NOMO-1 treated with dmso at 0.1 percent for 144 hours (cell line): ENCODE data around the gene SASS6.

Source experiments
- DNase-seq: peaks from one replicate; lab custom pipeline; 2025; ENCODE audit not compliant: unreplicated experiment; lab: John Stamatoyannopoulos, UW

SASS6 gene

GRCh38 chr1:100132566-100133477 lies at the start of gene SASS6, which contains the start of gene TRMT13:
Gene SASS6 (minus strand): TSS chr1:100132930. CDS start chr1:100132814, 116 bp downstream.
Gene TRMT13 (plus strand): TSS chr1:100133163. CDS start chr1:100133169, 6 bp downstream.
- DNase-seq, result peak; percentile 99

DNA sequence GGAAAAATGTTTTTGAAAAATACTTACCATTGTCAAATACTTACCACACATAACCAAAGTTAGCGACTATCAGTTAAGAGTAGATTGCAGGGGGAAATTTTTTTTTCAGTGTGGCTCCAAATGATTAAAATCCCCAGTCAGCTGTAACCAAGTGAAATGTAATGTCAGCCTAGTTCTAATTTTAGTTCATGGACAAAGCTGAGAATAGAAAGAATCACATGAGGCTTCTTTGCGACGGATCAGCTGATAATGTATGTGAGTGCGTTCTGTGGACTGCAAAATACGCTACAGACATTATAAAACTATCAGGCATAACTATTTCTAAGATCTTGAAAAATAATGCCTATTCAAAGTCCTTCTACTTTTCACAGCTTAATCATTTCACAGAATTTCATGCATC lies 45.4 kb upstream of the SASS6 start, which contains the start of gene LRRC39:
TSS of gene LRRC39 (minus strand) at position 166 of the 400 bp plus-strand sequence. CDS start 9,740 bp downstream, outside the sequence.
- no peak for DNase-seq

DNA sequence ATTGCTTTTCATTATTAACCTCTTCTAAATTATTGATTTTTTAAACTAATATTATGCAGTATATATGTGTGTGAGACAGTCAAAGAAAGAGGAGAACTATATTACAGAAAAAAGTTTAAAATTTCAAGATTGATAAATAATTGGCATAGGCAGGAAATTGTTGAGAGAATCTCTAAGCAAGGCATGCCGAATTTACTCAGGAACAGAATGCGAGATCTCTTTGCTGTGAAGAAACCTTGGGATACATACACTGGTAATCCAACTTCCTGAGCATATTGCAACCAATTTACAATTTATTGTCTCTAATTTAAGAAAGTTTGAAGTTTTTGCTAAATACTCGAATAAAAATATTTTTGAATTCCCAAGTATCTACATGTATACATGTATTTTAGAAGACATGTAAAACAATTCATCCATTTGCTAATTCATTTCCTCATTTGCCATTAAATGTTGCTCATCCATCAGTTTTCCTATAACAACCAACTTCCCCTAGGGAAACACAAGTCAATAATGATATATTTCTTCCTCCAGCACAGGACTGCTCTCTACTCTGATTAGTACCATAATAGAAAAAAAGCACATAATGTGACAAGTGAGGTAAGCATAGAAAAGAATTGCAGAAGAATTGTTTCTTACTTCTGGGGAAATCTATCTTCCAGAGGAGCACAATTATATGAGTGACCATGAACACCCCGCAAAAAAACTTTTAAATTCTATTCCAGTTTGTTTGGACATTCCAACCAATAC lies 44.7 kb upstream of the SASS6 start:
- no peak for DNase-seq

- DNase-seq, result no peak
Observed at GRCh38 chr1:100168051-100168450, 35.3 kb upstream of the SASS6 start.

DNA sequence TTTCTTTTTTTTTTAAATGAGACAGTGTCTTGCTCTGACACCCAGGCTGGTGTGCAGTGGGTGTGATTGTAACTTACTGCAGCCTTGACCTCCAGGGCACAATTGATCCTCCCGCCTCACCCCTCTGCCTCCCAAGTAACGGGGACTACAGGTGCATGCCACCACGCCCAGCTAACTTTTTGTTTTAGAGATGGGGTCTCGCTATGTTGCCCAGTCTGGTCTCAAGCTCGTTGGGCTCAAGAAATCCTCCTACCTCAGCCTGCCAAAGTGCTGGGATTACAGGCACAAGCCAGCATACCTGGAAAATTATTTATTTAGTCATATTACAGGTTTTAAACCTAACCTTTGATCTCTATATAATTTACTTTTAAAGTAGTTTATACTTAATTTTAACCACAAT lies 32.0 kb upstream of the SASS6 start:
- no peak for DNase-seq

DNA sequence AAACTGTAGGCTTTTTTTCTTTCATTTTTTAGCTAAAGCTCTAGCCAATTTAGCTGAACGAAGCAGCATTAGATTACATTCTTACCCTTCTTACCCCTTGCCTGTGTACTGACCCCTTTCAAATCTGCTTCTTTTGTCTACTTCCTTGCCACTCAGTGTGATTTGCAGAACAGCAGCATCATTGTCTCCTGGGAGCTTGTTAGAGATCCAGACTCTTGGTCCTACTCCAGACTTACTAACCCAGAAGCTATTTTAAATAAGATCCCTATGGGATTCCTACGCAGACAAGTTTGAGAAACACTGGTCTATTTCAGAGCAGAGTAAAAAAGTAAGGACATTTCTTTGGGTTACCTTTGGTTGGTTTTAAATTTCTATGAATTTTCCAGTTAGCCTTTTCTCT lies 31.5 kb upstream of the SASS6 start:
- DNase-seq, result no peak

DNA sequence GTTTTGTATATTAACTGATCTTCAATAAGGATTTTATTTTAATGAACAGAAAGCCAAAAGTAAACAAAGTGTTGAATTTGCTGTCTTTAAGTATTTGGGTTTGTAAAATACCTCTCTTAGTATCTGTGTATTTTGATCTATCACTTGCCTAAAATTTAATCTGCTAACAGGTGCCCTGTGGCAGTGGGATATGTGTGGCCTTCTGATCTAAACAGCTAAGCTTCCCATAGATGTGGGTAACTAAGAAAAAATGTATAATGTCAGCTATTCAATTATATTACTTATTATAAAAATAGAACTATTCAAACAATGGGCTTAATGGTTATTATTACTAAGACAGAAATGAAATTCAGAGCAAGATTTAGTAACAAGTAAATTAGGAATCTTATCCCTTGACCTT lies 30.2 kb upstream of the SASS6 start:
- DNase-seq, result no peak

- DNase-seq, result peak; percentile 9
Observed at GRCh38 chr1:100152271-100152670, 19.5 kb upstream of the SASS6 start.

GRCh38 chr1:100151679-100152078 lies 18.9 kb upstream of the SASS6 start:
- no peak for DNase-seq

DNA sequence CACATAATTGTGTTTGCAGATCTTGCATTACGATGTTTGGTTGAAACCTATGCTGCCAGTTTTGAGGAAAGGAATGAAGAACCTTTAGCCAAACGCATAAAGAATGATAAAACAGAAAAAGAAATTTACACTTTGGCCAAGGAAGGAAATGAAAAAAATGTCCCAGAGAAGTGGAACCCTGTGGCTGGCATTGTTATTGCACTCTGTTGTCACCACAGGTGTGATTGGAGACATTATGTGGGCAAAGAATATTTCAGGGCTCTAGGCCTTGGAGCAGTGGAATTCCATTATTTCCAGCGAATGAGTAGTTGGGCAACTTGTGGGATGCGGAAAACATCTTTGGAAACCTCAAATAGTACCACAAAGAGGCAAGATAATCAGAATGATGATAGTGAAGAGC lies 15.1 kb upstream of the SASS6 start:
- DNase-seq, result no peak

- no peak for DNase-seq
Observed at GRCh38 chr1:100146958-100147357, 14.2 kb upstream of the SASS6 start.

GRCh38 chr1:100145116-100145515 lies 12.4 kb upstream of the SASS6 start:
- no peak for DNase-seq

DNA sequence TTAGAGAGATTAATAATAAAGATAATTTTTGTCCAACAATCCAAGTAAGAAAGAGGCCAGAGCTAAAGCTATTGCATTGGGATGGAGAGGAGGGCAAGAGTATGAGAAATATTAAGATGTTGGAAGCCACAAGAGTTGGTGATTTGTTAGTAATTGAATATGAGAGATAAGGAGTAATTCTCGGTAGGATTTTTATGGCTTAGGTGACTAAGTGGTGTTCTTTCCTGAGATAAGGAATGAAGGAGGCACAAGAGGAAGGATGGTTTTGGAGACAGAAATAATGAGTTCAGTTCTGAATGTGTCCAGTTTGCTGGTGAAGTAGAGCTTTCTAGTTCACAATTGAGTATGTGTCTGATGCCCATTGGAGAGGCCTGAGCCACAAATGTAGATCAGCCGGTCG lies 9.6 kb upstream of the SASS6 start:
- no peak for DNase-seq

DNA sequence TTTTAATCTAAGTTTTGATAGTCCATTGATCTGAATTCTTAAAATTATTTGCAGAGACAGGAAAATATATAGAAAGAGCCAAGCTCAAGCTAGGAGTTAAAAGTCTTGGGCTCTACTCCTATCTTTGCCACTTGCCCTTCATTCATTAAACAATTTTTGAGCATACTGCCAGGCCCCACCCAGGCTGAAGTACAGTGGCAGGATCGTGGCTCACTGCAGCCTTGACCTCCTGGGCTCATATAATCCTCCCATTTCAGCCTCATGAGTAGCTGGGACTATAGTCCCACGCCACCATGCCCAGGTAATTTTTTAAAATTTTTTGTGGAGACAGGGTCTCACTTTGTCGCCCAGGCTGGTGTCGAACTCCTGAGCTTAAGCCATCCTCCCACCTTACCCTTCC lies 8.5 kb upstream of the SASS6 start:
- no peak for DNase-seq

- no peak for DNase-seq
Observed at GRCh38 chr1:100137602-100138001, 4.9 kb upstream of the SASS6 start.

- DNase-seq, result no peak
Observed at GRCh38 chr1:100134872-100135271, 2.1 kb upstream of the SASS6 start.

DNA sequence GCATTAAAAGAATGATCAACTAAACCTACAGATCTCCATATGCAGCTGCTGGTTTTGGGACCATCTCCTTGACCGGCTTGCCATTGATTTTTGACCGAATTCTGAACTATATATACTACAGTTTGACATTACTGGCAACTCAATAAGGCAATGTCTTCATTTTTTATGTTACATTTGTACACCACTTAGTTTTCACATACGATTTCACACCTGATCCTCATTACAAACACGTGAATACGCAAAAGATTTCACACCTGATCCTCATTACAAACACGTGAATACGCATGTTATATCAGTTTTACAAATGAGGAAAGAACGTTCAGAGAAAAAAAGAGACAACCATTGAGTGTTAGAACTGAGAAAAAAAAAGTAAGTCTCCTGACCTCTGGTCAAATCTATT lies 1.1 kb downstream of the SASS6 start:
- DNase-seq, result no peak

DNA sequence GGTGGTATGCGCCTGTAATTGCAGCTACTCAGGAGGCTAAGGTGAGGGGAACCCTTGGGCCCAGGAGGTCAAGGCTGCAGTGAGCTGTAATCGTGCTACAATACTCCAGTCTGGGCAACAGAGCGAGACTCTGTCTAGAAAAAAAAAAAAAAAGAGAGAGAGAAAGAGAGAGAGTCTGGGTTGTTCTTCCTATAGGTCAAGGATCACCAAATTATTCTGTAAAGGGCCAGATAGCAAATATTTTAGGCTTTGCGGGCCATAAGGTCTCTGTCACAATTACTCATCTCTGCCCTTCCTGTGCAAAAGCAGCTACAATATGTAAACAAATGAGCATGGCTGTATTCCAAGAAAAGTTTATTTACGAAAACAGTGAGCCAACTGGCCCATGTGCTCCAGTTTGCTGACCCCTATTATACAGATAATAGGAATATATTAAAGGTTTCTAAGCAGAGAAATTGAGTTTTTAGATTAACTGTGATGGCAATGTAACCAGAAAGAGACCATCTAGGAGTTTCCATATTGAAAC lies 2.1 kb downstream of the SASS6 start:
- no peak for DNase-seq

DNA sequence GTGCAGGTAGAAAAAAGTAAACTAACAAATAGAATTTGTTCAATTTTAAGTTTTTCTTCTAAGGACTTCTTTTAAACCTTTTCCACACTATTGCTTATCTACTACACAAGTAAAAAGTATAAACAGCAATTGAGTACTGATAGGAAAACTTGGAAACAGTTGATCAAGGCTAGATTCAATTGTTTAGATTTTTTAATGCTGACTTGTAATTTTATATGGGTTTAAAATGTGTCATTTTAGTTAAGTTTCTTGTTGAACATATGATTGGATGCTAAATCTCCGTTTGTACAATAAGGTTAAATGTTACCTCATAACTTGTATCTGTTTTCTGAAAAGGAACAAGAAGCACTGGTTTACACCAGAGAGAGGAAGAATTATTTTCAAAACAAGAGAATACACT lies 5.5 kb downstream of the SASS6 start:
- no peak for DNase-seq

- DNase-seq, result no peak
Observed at GRCh38 chr1:100122177-100122576, 10.6 kb downstream of the SASS6 start.

DNA sequence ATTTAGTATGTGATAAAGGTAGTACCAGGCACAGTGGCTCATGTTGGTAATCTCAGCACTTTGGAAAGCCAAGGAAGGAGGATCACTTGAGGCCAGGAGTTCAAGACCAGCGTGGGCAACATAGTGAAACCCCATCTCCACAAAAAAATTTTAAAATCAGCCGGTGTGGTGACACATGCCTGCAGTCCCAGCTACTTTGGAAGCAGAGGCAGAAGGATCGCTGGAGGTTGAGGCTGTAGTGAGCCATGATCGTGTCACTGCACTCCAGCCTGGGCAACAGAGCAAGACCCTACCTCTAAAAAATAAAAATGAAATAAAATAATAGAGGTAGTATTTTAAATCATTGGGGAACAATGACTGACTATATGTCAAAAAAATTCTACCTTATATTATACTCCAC lies 17.2 kb downstream of the SASS6 start:
- no peak for DNase-seq
